ENCODE data around the gene RPS3. TPM values are rescaled to one million over a fixed set of nuclear protein-coding genes. Genes with fewer than 3 reads are reported as not detected.

RPS3 gene
- total and polyA plus RNA-seq, 9 of the 15 experiments (the other 6 are each of a cell fraction or from before 2014, with no cell fraction given), result 2,700 to 5,771 (median 3,679) TPM

DNA sequence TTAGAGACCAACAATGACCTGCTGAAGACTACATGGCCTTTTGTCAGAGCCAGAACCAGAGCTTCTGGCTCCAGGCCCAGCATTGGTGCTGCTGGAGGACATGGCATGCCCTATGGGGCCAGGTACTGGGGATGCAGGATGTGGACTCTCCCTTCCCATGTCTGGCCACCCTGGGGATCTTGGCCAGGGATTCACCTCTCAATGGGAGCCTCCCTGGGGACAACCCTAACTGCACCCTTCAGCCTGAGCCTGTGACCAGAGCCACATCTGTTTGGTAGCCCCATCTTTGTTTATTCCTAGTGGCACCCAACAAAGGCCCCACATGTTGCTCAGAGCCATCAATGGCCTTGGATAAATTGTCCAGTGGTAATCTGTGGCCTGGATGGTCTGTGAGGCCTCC, 27.9 kb downstream of the RPS3 start:
- FAIRE-seq (no peak), ATAC-seq (no peak), DNase-seq (ENCODE audit: extremely low read depth in 1 of 4, low spot score in 3 of 4) (no peak)
- Histone ChIP-seq H2AFZ (ENCODE audit: low read depth, low read length) (no peak overlapping the region), H3K9me1 (ENCODE audit: control insufficient read depth, insufficient read depth, low read length) (peaks cover 5% of the 10 kb centered on the region), H3K4me1 (replicated peaks in 1 of 2; ENCODE audit: control insufficient read depth in 2 of 2, insufficient read depth in 2 of 2, low read length in 2 of 2) (peaks cover 12 to 17% of the 10 kb centered on the region in 2 experiments; a peak in 4 of 5 replicates), H3K27me3 (ENCODE audit: control insufficient read depth in 2 of 2, insufficient read depth in 2 of 2, low read length in 2 of 2) (peaks cover 4 to 13% of the 10 kb centered on the region in 2 experiments; a peak in 3 of 5 replicates), H3K9me3 (replicated peaks; ENCODE audit: control insufficient read depth, insufficient read depth, low read depth, low read length) (no peaks in the 10 kb centered on the region), H3K79me2 (ENCODE audit: control insufficient read depth, insufficient read depth, low read length) (no peaks in the 10 kb centered on the region), H3K4me2 (ENCODE audit: insufficient read depth, low read length) (no peak overlapping the region), H3K4me3 (no peak overlapping the region), H3K36me3 (ENCODE audit: control insufficient read depth, insufficient read depth, low read length) (0 out of 3 replicates have a peak, but pooled peaks cover 7% of the 10 kb centered on the region), H3K9ac (ENCODE audit: insufficient read depth in 1 of 2, low read depth in 2 of 2, low read length in 2 of 2) (0 out of 4 replicates have a peak overlapping the region, but pooled peaks of 1 of the 2 experiments have one; percentile 40), H3K27ac (ENCODE audit: extremely low read depth, low read depth, low read length) (no peak overlapping the region), H4K20me1 (replicated peaks; ENCODE audit: control insufficient read depth, insufficient read depth, low read length) (peaks cover 10% of the 10 kb centered on the region; the same call in 1 of the 2 replicates)
- intact Hi-C loops (cut with micrococcal nuclease) (no loop called here), in situ Hi-C loops (cut with MboI) (loop anchor here (25.0 kb wide), 1 partner anchor 435 kb away; no protein-coding TSS in a partner anchor)
- ChIA-PET POLR2A (interaction anchor here (1.0 kb wide), 1 partner anchor 28 kb away, joined by 3 read pairs; the partner anchor contains the start of gene RPS3), CTCF (ENCODE audit: low intra/inter-chr PET ratio) (no interaction called here)
- BruUV-seq (replicated peaks), result no TSS peak
- no peak for TF ChIP-seq RREB1 (CRISPR knock-in tag; IDR thresholded peaks at IDR 0.05)
- TF ChIP-seq ILK (tag; IDR thresholded peaks at IDR 0.05; ENCODE audit: borderline replicate concordance, low read depth), result no peak
- TF ChIP-seq, protein P1, sequence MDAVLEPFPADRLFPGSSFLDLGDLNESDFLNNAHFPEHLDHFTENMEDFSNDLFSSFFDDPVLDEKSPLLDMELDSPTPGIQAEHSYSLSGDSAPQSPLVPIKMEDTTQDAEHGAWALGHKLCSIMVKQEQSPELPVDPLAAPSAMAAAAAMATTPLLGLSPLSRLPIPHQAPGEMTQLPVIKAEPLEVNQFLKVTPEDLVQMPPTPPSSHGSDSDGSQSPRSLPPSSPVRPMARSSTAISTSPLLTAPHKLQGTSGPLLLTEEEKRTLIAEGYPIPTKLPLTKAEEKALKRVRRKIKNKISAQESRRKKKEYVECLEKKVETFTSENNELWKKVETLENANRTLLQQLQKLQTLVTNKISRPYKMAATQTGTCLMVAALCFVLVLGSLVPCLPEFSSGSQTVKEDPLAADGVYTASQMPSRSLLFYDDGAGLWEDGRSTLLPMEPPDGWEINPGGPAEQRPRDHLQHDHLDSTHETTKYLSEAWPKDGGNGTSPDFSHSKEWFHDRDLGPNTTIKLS (IDR thresholded peaks at IDR 0.05; ENCODE audit: borderline replicate concordance, low read depth), result no peak
- TF ChIP-seq GTF2E2 (tag; IDR thresholded peaks at IDR 0.05), result no peak

Measured in K562 (cell line).